HG02588 (cell line): ENCODE results near the gene MVB12B.

Experiments used
- ATAC-seq: cut with Tn5 transposase; IDR thresholded peaks from one replicate; pipeline ENCODE4 v1.9.1; 2021; ENCODE audit warnings: mild to moderate bottlenecking, moderate library complexity; ENCODE audit not compliant: unreplicated experiment

Gene MVB12B

GRCh38 chr9:126401581-126401980 is 75.0 kb downstream of the MVB12B start:
- no peak for ATAC-seq

- ATAC-seq = no peak
Observed at GRCh38 chr9:126403397-126403796, 76.8 kb downstream of the MVB12B start.

- no peak for ATAC-seq
Observed at GRCh38 chr9:126404459-126404858, 77.8 kb downstream of the MVB12B start.

- ATAC-seq = no peak
Observed at GRCh38 chr9:126406075-126406667, 79.5 kb downstream of the MVB12B start.

- ATAC-seq = no peak
Observed at GRCh38 chr9:126407114-126407870, 80.7 kb downstream of the MVB12B start.

GRCh38 chr9:126408004-126408403 is 81.4 kb downstream of the MVB12B start:
- no peak for ATAC-seq

- ATAC-seq = no peak
Observed at GRCh38 chr9:126410229-126410628, 83.6 kb downstream of the MVB12B start.

- ATAC-seq = peak; percentile 69
Observed at GRCh38 chr9:126411225-126411947, 84.8 kb downstream of the MVB12B start.

- ATAC-seq = no peak
Observed at GRCh38 chr9:126411948-126412284, 85.3 kb downstream of the MVB12B start.

- no peak for ATAC-seq
Observed at GRCh38 chr9:126412905-126413304, 86.3 kb downstream of the MVB12B start.

- ATAC-seq = no peak
Observed at GRCh38 chr9:126413391-126414068, 86.9 kb downstream of the MVB12B start.

GRCh38 chr9:126415741-126416370 is 89.2 kb downstream of the MVB12B start:
- no peak for ATAC-seq

- ATAC-seq = no peak
Observed at GRCh38 chr9:126417043-126417442, 90.4 kb downstream of the MVB12B start.

- ATAC-seq = no peak
Observed at GRCh38 chr9:126417684-126418083, 91.1 kb downstream of the MVB12B start.

GRCh38 chr9:126418608-126419007 is 92.0 kb downstream of the MVB12B start:
- ATAC-seq = no peak

- no peak for ATAC-seq
Observed at GRCh38 chr9:126419475-126419874, 92.8 kb downstream of the MVB12B start.

- no peak for ATAC-seq
Observed at GRCh38 chr9:126420135-126420534, 93.5 kb downstream of the MVB12B start.

GRCh38 chr9:126420643-126421564 is 94.3 kb downstream of the MVB12B start:
- ATAC-seq = no peak

- no peak for ATAC-seq
Observed at GRCh38 chr9:126421567-126422428, 95.2 kb downstream of the MVB12B start.
